PC-3 (cell line): Measurements from ENCODE around the gene MLKL. TPM values are rescaled to one million over a fixed set of nuclear protein-coding genes. Genes with fewer than 3 reads are reported as not detected.

Experiments used
- ATAC-seq: fragments of 200-7000 bp; cut with Tn5 transposase; 2 replicates; pipeline ENCODE4 v1.9.1; 2020; ENCODE audit warnings: mild to moderate bottlenecking, moderate library complexity
- BruUV-seq: library from RNA; stranded (reverse); fragments of 400-500 nt; replicated peaks from 2 replicates; lab custom pipeline; 2021; lab: Mats Ljungman, UMichigan
- CTCF ChIA-PET: fragments of 300-600 bp; sonication (Branson Sonifier 250); formaldehyde crosslinking; loops from one replicate; lab custom pipeline; 2022; ENCODE audit warnings: antibody characterized with exemption; lab: Charles Lee
- POLR2A ChIA-PET: fragments of 300-600 bp; sonication (Branson Sonifier 250); formaldehyde crosslinking; loops from one replicate; lab custom pipeline; 2022; ENCODE audit warnings: antibody characterized with exemption; ENCODE audit not compliant: unreplicated experiment; lab: Charles Lee
- DNase-seq: peaks from one replicate; pipeline ENCODE4 v3.0.0-alpha.2; 2015
- H2AFZ ChIP-seq: fragments of 300-600 bp; sonication (generic); 2 replicates; pipeline ENCODE4 v1.6.0; 2016; ENCODE audit warnings: antibody characterized with exemption, low read length
- H3F3A ChIP-seq: fragments of 300-600 bp; sonication (generic); one replicate; pipeline ENCODE4 v1.6.0; 2017; ENCODE audit warnings: antibody characterized with exemption, low read length, control low read depth, mild to moderate bottlenecking; ENCODE audit not compliant: unreplicated experiment
- H3K27ac ChIP-seq: fragments of 300-600 bp; sonication (generic); 2 replicates; pipeline ENCODE4 v1.5.1; 2016; ENCODE audit warnings: mild to moderate bottlenecking, low read length
- H3K27me3 ChIP-seq: fragments of 300-600 bp; sonication (generic); 2 replicates; pipeline ENCODE4 v1.6.1; 2016; ENCODE audit warnings: low read length, mixed read lengths
- H3K36me3 ChIP-seq: fragments of 300-600 bp; sonication (generic); 2 replicates; pipeline ENCODE4 v1.6.1; 2016; ENCODE audit warnings: low read depth, mixed run types, low read length, mixed read lengths
- H3K4me1 ChIP-seq: fragments of 300-600 bp; sonication (generic); 2 replicates; pipeline ENCODE4 v1.5.1; 2016; ENCODE audit warnings: low read length; ENCODE audit not compliant: insufficient read depth
- H3K4me2 ChIP-seq: fragments of 300-600 bp; sonication (generic); 2 replicates; pipeline ENCODE4 v1.6.0; 2016; ENCODE audit warnings: low read length
- H3K4me3 ChIP-seq: fragments of 300-600 bp; sonication (generic); 2 replicates; pipeline ENCODE4 v1.5.1; 2016; ENCODE audit warnings: mild to moderate bottlenecking, low read length, mixed read lengths
- H3K79me2 ChIP-seq: fragments of 300-600 bp; sonication (generic); 2 replicates; pipeline ENCODE4 v1.6.1; 2017; ENCODE audit warnings: low read length, mixed read lengths
- H3K9ac ChIP-seq: fragments of 300-600 bp; sonication (generic); 2 replicates; pipeline ENCODE4 v1.6.0; 2016; ENCODE audit warnings: mild to moderate bottlenecking, low read length
- H3K9me2 ChIP-seq: fragments of 300-600 bp; sonication (generic); replicated peaks from 2 replicates; pipeline ENCODE4 v1.6.1; 2016; ENCODE audit warnings: mixed run types, low read length, mixed read lengths
- H3K9me3 ChIP-seq: fragments of 300-600 bp; sonication (generic); 2 replicates; pipeline ENCODE4 v1.6.1; 2016; ENCODE audit warnings: low read length, mixed read lengths
- H4K20me1 ChIP-seq: fragments of 300-600 bp; sonication (generic); 2 replicates; pipeline ENCODE4 v1.6.1; 2016; ENCODE audit warnings: low read length, mixed read lengths
- EZH2 ChIP-seq: fragments of 300-600 bp; sonication (generic); IDR thresholded peaks from one replicate; pipeline ENCODE4 v1.6.1; 2017; ENCODE audit warnings: antibody characterized with exemption, mild to moderate bottlenecking, low read length; ENCODE audit not compliant: unreplicated experiment
- EZH2phosphoT487 ChIP-seq: fragments of 300-600 bp; sonication (generic); IDR thresholded peaks from 2 replicates; pipeline ENCODE4 v1.6.1; 2018; ENCODE audit warnings: mild to moderate bottlenecking, antibody characterized with exemption, low read length, borderline replicate concordance
- intact Hi-C: fragments of 100-400 bp; cut with micrococcal nuclease; formaldehyde crosslinking; loops from 2 replicates; pipeline ENCODE4 v1.9.0; 2023
- total RNA-seq: library from RNA; depleted of rRNA; stranded (reverse); fragments of >200 nt; gene quantifications from 2 replicates; pipeline ENCODE4 v1.2.3, GENCODE V29; 2014
- TF ChIP-seq, protein P1 (sequence below): fragments of 300-600 bp; sonication (generic); conservative IDR thresholded peaks from 2 replicates; pipeline ENCODE4 v1.5.1; 2017; ENCODE audit warnings: antibody characterized with exemption, low read depth, mild to moderate bottlenecking, low read length

The MLKL gene
- total RNA-seq, 1 experiment from 2014 or later = 30.9 TPM

DNA sequence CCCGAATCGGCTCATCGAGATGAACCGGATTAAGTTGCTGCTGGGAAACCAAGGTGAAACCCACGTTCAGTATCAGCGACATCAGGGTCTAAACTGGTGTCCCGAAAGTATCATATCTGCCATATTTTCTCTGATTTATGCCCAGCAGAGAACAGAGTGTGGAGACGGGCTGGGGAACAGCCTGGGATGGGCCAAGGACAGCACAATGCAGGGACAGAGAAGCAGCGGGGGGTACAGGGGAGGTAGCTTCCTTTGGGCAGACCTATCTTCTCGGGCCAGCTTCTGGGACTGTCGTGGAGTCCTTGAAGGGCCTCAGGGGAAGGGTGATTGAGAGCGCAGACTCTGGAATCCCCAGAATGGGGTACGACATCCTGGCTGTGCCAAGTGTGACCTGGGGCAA is 17.5 kb upstream of the MLKL start:
- H3K79me2 ChIP-seq = no peaks in the 10 kb centered on the region
- no peak overlapping the region for H3K4me2 ChIP-seq
- H3K27ac ChIP-seq = no peak overlapping the region
- no TSS peak for BruUV-seq
- DNase-seq (no peak), ATAC-seq (no peak)
- H3K36me3 ChIP-seq = no peaks in the 10 kb centered on the region
- no peaks in the 10 kb centered on the region for H3K4me1 ChIP-seq
- H3F3A ChIP-seq = no peaks in the 10 kb centered on the region
- H3K4me3 ChIP-seq = no peak overlapping the region
- H4K20me1 ChIP-seq = no peaks in the 10 kb centered on the region
- ChIA-PET CTCF (no interaction called here), POLR2A (no interaction called here)
- no peak overlapping the region for H2AFZ ChIP-seq
- no peaks in the 10 kb centered on the region for H3K9me3 ChIP-seq
- TF ChIP-seq EZH2 (no peak), EZH2phosphoT487 (no peak)
- TF ChIP-seq, protein P1, sequence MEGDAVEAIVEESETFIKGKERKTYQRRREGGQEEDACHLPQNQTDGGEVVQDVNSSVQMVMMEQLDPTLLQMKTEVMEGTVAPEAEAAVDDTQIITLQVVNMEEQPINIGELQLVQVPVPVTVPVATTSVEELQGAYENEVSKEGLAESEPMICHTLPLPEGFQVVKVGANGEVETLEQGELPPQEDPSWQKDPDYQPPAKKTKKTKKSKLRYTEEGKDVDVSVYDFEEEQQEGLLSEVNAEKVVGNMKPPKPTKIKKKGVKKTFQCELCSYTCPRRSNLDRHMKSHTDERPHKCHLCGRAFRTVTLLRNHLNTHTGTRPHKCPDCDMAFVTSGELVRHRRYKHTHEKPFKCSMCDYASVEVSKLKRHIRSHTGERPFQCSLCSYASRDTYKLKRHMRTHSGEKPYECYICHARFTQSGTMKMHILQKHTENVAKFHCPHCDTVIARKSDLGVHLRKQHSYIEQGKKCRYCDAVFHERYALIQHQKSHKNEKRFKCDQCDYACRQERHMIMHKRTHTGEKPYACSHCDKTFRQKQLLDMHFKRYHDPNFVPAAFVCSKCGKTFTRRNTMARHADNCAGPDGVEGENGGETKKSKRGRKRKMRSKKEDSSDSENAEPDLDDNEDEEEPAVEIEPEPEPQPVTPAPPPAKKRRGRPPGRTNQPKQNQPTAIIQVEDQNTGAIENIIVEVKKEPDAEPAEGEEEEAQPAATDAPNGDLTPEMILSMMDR = no peak
- no peaks in the 10 kb centered on the region for H3K9me2 ChIP-seq
- no peaks in the 10 kb centered on the region for H3K27me3 ChIP-seq
- intact Hi-C loops = no loop called here
- no peak overlapping the region for H3K9ac ChIP-seq

DNA sequence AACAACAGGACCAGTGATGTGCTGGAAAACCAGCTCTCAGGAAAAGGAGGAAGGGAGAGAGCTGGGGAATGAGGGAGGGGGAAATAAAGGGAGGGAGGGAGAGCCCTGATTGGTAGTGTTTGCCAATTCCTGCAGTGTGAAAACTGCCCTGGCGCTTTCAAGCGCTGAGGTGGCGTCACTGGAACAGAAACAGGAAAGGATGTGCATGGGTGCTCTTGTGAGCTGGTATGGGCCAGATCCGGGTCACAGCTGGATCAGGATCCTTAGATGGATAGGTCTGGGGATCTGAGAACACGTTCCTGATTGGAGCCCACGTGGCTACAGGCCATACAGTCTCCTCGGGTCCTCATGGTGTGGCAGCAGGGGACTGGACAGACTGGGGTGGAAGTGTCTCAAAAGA is 16.7 kb upstream of the MLKL start:
- ATAC-seq (no peak), DNase-seq (no peak)
- no peaks in the 10 kb centered on the region for H3K4me1 ChIP-seq
- TF ChIP-seq EZH2 = no peak
- TF ChIP-seq, protein P1 = no peak
- no peak for TF ChIP-seq EZH2phosphoT487
- no peaks in the 10 kb centered on the region for H3F3A ChIP-seq
- no peak overlapping the region for H2AFZ ChIP-seq
- H3K79me2 ChIP-seq = no peaks in the 10 kb centered on the region
- H3K27me3 ChIP-seq = no peaks in the 10 kb centered on the region
- no peaks in the 10 kb centered on the region for H4K20me1 ChIP-seq
- no TSS peak for BruUV-seq
- H3K9me3 ChIP-seq = no peaks in the 10 kb centered on the region
- no peaks in the 10 kb centered on the region for H3K9me2 ChIP-seq
- H3K9ac ChIP-seq = no peak overlapping the region
- H3K27ac ChIP-seq = no peak overlapping the region
- H3K4me2 ChIP-seq = no peak overlapping the region
- no peaks in the 10 kb centered on the region for H3K36me3 ChIP-seq
- ChIA-PET CTCF (no interaction called here), POLR2A (no interaction called here)
- intact Hi-C loops = no loop called here
- no peak overlapping the region for H3K4me3 ChIP-seq

DNA sequence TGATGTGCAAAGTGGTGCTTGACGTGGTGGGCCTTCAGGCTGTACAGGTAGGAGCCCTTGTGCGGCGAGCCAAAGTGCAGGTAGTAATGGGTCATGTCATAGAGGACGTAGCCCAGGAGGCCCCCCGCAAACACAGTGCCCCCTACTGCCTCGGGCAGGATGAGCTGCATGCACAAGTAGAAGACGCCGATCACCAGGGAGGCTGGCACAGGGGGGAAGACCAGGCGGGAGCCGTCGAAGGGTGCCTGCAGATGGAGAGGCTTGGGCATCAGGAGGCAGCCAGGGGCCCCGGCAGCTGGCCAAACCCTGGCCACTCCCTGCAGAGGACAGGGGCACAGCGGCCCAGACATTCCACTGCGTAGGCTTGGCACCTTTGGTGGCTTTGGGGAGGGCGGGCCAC is 15.7 kb upstream of the MLKL start:
- Histone ChIP-seq H3K9ac (no peak overlapping the region), H3F3A (no peaks in the 10 kb centered on the region), H3K4me2 (no peak overlapping the region), H3K27ac (no peak overlapping the region), H3K27me3 (no peaks in the 10 kb centered on the region), H3K9me3 (no peaks in the 10 kb centered on the region), H3K4me1 (no peaks in the 10 kb centered on the region), H3K4me3 (no peak overlapping the region), H4K20me1 (no peaks in the 10 kb centered on the region), H3K36me3 (no peaks in the 10 kb centered on the region), H3K9me2 (no peaks in the 10 kb centered on the region), H2AFZ (no peak overlapping the region), H3K79me2 (no peaks in the 10 kb centered on the region)
- ChIA-PET CTCF (no interaction called here), POLR2A (no interaction called here)
- TF ChIP-seq EZH2 (no peak), EZH2phosphoT487 (no peak)
- TF ChIP-seq, protein P1 = no peak
- intact Hi-C loops = no loop called here
- BruUV-seq = no TSS peak
- ATAC-seq = no peak
- DNase-seq = no peak
